Ammon's horn (tissue), 1 donor: ENCODE data around the gene OR2D3.
"Not testable (repeated sequence)": the region's sequence is repeated elsewhere in the genome, so short reads cannot be mapped to it uniquely, and the experiment has no call there.

ENCODE experiments used
- DNase-seq: peaks from one replicate; pipeline ENCODE4 v3.0.0-alpha.2; 2016; ENCODE audit warnings: low spot score

The OR2D3 gene, protein sequence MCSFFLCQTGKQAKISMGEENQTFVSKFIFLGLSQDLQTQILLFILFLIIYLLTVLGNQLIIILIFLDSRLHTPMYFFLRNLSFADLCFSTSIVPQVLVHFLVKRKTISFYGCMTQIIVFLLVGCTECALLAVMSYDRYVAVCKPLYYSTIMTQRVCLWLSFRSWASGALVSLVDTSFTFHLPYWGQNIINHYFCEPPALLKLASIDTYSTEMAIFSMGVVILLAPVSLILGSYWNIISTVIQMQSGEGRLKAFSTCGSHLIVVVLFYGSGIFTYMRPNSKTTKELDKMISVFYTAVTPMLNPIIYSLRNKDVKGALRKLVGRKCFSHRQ

DNA sequence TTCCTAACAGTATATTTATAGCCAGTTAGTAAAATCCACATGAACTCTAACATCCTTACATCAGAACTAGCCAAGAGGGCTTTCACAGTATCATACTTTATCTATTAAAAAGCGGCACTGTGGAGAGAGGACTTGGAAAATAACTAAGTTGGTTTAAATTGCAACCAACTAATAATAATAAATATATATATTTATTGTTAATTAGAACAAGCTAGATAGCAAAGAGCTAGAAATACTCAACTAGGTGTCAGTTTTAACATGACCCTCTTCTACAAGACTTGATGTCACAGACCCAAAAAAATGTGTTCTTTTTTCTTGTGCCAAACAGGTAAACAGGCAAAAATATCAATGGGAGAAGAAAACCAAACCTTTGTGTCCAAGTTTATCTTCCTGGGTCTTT is at the start of gene OR2D3:
Gene OR2D3 (plus strand): TSS at position 301 of the 400 bp plus-strand sequence. CDS start 0 bp downstream, at position 301.
- DNase-seq, result no peak

DNA sequence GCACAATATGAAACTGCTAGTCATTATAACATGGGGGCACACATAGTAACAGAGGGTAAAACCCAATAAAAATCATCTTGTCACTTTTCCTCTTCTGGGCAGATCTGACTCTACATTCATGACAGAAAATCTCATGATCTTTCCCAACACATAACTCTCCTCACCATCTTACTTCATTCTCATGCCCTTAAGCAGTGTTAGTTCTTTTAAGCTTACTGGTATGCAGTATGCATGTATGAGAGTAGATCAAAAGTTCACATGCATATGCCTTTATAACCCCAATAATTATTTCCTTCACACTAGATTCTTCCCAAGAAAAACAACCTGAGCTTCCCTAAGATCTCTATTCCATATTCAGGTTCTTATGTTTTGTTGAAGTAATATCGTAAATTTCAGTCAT is 49.5 kb upstream of the OR2D3 start:
- no peak for DNase-seq

DNA sequence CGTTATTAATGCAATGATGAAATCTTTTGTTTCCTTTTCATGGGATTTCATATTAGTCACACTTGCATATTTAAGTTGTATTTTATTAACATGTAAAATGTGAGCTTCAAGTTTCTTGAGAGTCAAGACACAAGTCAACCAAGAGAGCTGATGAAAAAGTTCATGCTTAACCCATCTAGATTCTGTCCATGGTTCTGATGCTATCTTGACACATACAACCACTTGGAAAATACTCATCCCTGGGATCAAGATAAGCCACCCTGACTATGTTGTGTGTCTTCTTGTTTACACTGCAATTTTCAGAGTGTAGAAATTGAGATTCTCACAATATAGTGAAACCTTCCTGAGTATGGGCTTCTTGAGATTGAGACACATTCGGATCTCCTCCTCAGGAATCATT is 45.0 kb upstream of the OR2D3 start:
- no peak for DNase-seq

DNA sequence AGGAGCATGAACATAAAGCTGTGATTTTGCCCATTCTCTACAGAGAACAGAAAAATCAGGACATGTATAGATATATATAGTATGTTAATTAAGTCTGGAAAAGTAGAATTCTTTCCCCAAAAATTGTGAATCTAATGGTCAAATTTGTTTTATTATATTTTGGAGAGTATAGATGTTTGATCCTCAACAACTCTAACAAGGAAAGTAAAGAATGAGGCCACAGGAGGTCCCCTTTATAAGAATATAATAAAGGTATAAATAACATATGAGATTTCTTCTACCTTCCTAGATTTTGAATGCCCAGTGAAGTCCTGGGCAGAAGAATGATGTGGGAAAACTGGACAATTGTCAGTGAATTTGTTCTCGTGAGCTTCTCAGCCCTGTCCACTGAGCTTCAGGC is 44.5 kb upstream of the OR2D3 start, which contains the start of gene OR10A4:
Gene OR10A4 (plus strand): TSS at position 301 of the 400 bp plus-strand sequence. CDS start 23 bp downstream, at position 324.
- DNase-seq, result no peak

DNA sequence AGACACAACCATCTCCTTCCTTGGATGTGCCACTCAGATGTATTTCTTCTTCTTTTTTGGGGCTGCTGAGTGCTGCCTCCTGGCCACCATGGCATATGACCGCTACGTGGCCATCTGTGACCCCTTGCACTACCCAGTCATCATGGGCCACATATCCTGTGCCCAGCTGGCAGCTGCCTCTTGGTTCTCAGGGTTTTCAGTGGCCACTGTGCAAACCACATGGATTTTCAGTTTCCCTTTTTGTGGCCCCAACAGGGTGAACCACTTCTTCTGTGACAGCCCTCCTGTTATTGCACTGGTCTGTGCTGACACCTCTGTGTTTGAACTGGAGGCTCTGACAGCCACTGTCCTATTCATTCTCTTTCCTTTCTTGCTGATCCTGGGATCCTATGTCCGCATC is 43.9 kb upstream of the OR2D3 start:
- no peak for DNase-seq

DNA sequence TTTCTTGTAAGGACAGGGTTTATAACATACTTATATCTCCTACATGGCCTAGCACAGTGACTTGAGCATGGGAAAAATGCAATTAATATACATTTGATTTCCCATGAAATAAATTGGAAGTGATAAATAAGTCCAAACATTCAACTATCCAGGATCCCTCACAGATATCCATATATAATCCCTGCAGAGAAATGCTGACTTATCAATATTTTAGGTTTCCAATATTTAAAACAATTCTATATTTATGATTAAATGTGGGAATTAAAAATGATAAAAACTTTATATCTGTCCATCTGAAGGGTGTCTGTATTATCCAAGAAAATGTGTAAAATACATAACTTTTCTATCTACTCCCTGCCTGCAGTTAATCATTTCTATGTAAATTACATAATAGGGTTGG is 38.1 kb upstream of the OR2D3 start:
- no peak for DNase-seq

DNA sequence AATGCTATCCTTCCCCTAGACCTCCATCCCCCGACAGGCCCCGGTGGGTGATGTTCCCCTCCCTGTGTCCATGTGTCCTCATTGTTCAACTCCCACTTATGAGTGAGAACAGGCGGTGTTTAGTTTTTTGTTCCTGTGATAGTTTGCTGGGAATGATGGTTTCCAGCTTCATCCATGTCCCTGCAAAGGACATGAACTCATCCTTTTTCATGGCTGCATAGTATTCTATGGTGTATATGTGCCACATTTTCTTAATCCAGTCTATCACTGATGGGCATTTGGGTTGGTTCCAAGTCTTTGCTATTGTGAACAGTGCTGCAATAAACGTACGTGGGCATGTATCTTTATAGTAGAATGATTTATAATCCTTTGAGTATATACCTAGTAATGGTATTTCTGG is 33.1 kb upstream of the OR2D3 start:
- DNase-seq, result not testable (repeated sequence)

DNA sequence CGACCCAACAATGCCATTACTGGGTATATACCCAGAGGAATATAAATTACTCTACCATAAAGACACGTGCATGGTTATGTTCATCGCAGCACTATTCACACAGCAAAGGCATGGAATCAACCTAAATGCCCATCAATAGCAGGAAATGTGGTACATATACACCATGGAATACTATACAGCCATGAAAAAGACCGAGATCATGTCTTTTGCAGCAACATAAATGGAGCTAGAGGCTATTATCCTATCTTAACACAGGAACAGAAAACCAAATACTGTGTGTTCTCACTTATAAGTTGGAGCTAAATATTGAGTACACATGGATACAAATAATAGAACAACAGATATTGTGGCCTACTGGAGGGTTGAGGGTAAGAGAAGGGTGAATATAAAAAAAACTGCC is 32.0 kb upstream of the OR2D3 start:
- no peak for DNase-seq

DNA sequence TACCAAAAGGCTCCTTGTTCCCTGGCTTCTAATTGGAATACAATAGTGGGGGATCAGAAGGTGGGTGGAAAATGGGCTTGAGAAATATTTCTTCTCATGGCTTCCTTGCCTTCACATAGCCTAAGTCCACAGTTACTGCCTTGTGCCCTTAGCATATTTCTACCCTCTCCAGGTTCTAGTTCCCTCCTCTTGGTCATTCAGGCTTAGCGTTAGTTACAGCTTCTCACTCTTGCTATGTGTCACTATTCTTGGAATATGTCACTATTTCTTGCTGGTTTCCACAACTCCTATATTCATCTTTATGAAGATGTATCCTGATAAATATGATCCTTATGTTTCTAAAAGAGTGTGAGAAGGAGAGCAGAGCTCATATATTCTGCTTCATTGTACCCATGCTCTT is 31.0 kb upstream of the OR2D3 start:
- no peak for DNase-seq

DNA sequence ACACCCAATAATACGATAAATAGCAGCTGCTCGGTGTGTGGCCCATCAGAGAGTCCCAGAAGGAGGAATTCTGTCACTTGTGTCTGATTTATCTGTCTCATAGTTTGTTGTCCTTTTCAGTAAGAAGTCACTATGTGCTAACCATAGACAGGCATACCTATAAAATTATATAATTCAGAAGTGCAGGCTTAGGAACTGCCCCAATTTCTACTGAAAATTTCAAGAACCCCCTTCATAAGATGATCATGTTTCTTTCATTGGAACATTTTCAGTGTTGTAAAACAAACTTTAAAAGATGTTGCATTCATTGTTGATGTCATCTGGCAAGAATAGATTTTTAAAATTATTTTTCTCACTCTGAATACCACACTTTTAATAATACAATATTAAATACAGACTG is 28.4 kb upstream of the OR2D3 start, which contains the start of gene OR2D2:
Gene OR2D2 (minus strand): TSS at position 101 of the 400 bp plus-strand sequence. CDS start 0 bp downstream, at position 101.
- no peak for DNase-seq

DNA sequence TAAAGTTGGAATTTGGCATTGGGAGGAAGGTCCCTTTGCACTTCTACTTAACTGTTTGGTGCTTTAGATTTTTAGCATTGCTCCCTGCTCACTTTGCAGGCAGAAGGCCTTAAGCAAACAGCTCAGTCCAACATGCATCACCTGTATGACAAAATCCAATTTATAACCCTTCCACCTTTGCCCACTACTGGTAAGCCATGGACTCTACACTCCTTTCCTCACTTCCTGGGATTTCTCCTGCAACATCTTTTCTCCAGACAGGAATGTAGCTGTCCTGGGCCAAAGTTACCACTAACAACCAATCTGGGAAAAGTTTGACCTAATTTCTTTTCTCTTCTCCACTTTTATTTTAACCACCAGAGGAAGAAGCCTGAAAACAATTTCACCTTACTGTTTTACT is 26.7 kb upstream of the OR2D3 start:
- DNase-seq, result no peak

DNA sequence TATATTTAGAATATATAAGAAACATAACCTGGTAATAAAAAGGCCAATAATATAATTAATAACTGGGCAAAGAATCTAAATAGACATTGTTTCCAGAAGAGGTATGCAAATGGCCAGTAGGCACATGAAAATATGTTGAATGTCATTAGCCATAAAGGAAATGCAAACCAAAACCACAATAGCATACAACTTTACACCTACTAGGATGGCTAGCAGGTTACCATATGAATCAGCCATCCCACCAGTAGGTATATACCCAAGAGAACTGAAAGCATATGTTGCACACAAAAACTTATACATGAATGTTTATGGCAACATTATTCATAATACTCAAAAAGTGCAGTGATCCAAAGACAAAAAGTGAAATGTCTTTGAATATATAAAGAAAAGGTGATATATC is 25.8 kb upstream of the OR2D3 start:
- DNase-seq, result no peak

DNA sequence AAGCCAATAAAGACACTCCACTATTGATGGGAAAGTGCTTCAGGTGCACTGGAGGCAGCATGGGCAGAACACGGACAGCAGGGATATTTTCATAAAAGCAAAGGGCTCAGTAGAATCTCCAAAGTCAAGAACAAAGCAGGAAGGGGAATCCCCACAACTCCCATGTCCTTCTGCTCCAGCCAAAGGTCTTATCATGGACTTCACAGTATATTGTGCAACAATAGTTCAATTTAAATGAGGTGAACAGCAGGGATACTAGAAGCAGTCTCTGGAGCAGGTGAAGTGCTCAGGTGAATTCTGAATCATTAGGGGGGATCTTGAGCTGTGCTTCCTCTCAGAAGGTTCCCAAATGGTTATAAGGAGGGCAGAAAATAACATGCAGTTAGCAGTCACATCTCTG is 21.9 kb upstream of the OR2D3 start:
- DNase-seq, result no peak

DNA sequence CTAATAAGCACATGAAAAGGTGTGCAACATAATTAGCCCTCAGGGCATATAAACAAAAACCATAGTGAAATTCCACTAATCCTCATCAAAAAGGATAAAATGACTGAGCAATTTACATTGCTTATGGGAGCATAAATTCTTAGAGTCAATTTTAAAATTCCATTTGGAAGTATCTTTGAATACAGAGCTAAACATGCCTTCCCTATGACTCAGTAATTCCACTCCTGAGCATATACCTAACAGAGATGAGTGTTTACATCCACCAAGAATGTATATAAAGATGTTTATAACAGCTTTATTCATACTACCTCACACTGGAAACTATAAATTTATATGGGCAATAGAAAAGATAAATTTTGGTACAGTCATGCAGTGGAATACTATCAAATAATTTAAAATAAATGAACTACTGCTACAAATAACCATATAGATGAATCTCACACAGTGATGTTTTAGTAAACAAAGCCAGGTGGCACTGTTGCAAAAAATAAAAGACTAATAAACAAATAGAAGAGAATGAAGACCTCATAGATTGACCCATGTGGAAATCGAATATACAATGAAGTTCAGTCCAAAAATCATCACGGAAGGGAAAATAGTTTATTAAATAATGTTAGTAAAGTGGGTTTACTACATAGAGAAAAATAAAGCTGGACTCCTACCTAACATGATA is 20.3 kb upstream of the OR2D3 start:
- no peak for DNase-seq

DNA sequence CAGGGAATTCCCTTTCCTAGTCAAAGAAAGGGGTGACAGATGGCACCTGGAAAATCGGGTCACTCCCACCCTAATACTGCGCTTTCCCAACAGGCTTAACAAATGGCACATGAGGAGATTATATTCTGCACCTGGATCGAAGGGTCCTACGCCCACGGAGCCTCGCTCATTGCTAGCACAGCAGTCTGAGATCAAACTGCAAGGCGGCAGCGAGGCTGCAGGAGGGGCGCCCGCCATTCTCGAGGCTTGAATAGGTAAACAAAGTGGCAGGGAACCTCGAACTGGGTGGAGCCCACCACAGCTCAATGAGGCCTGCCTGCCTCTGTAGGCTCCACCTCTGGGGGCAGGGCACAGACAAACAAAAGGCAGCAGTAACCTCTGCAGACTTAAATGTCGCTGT is 16.0 kb upstream of the OR2D3 start:
- not testable (repeated sequence) for DNase-seq

DNA sequence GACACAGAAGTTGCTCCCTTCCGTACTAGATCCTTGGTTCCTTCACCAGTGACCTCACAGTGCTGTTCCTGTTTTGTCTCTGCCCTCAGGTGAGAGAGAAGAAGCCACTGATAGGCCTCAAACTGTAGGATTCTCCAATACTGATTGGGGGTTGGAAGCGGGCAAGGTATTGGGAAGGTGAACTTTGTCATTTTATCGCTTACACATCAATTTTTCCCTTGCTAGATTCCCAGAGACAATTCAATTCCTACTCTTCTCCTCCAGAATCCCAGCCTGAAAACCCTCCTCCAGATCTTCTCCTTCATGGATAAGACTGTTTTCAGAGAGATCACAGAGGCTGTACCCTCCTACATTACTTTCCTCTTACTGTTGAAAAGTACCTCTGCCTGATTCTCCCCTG is 9.4 kb upstream of the OR2D3 start:
- DNase-seq, result no peak

DNA sequence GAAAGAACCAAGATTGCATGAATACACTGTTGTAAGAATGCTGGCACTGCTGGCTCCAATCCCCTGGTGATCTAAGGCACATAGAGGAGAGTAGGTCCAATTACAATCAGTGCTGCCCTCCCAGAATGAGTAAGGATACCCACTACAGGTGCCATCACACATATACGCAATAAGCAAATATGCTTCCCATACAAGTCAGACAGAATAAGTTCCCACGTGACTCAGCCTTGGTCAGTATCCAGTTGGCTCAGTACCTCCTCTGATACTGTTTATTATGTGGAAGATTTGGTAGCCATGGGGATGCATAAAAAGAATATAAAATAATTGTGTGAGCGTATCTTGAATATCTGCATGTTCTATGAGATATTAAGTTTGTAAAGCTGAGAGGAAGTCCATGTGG is 8.9 kb upstream of the OR2D3 start:
- no peak for DNase-seq

DNA sequence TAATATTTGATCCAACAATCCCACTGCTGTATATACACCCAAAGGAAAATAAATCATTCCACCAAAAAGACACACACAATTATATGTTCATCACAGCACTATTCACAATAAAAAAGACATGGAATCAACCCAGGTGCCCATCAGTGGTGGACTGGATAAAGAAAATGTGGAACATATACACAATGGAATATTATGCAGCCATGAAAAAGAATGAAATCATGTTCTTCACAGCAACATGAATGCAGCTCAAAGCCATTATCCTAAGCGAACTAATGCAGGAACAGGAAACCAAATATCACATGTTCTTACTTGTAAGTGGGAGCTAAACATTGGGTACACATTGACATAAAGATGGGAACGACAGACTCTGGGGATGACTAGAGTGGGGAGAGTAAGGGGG is 1.1 kb upstream of the OR2D3 start:
- DNase-seq, result no peak

DNA sequence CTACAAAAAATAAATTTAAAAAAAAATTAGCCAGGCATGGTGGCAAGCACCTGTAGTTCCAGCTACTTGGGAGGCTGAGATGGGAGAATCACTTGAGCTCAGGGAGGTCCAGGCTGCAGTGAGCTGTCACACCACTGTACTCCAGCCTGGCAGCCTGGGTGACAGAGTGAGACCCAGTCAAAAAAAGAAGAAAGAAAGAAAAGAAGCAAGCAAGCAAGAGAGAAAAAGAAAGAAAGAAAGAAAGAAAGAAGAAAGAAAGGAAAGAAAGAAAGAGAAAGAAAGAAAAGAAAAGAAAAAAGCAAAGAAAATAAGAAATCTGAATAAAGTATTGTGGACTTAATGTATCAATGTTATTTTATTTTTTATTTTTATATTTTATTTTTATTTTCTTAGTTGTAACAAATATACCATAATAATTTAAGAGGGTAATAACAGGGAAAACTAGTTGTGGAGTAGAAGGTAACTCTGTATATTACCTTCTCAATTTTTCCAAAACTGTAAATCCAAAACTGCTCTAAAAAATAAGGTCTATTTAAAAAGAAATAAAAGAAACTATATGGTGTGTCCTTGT is 4.3 kb downstream of the OR2D3 start:
- no peak for DNase-seq

DNA sequence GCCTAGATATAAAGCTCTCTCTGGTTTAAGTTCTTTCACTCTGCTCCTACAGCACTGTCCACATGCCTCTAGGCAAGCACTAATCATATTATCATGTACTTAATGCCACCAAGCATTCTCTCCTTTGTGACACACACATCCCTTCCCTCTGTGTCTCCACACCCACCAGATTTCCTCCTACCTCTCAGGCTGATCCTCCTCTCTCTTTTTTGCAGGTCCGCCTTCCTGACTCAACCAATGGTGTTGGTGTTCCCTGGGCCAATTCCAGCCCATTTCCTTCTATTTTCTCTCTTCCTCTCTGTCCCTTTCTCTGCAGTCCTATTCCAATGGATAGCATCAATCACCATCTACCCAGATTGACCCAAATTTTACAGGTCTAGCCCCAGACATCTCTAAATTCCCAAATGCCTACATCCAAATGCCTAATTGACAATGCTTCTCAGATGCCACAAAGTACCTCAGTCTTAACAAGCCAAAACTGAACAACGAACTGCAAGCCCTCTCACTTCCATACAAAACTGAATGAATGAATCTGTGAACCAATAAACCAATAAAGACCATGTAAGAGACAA is 4.9 kb downstream of the OR2D3 start:
- DNase-seq, result peak; percentile 25

DNA sequence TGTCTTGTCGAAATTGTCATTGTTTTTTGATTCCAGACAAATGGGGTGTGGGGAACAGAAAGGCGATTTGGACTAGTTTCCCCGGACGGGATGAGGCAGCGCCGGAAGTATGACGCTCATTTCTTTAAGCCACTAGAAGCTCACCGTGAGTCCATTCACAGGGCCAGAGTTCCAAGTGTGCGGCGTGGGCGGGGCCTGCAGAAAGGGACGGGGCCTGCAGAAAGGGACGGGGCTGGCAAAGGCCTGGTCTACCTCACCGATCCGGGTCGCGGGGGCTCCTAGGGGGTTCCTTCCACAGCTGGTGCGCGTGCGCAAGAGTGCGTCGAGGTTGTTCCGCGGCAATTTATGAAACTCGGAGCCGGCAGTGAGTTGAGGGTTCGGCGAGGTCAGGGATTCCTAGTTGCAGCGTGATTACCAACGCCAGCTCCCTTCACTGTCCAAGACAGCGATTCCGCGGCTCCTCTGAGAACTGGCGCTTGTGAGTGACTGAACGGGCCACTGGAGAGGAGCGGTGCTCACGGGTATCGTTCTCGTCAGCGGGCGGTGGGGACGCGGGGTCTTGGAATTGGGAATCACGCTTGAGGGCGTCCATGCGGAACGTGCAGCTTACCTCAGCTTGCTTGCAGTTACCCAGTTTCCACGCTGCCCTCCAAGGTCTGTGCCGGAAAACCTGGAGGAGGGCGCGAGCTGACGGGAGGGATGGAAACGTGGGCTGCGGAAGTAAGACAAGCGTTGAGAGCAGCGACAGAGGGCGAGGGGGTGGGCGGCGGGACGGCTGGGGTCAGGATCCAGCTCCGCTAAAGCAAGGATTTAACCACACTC is 5.6 kb downstream of the OR2D3 start, which contains the start of gene ZNF215:
Gene ZNF215 (plus strand): TSS at position 219 of the 822 bp plus-strand sequence. CDS start 5,847 bp downstream, outside the sequence.
- DNase-seq, result peak; percentile 35
